CD14-positive monocyte (primary cell): Measurements from ENCODE around the gene DCAF8L2. TPM values are rescaled to one million over a fixed set of nuclear protein-coding genes. Genes with fewer than 3 reads are reported as not detected.

Source experiments
- DNase-seq, 3 donors: peaks; one replicate each; pipeline ENCODE4 v3.0.0-alpha.2; 2011 to 2022
- H2AFZ ChIP-seq: 2 replicates; pipeline ENCODE4 v1.6.0; 2012; ENCODE audit warnings: mild to moderate bottlenecking, low read depth, low read length, inconsistent platforms; ENCODE audit not compliant: insufficient read depth, poor library complexity, severe bottlenecking
- H3K27ac ChIP-seq, 2 donors: 1 replicate in 1 of 2; 2 replicates in 1 of 2; pipeline ENCODE4 v1.5.1; 2012 to 2013; ENCODE audit warnings: low read length in 2 of 2, control low read depth in 1 of 2, inconsistent platforms in 1 of 2, low read depth in 1 of 2, mild to moderate bottlenecking in 1 of 2
- H3K27me3 ChIP-seq, 2 donors: one replicate each; pipeline versions ENCODE4 v1.6.0 to v1.6.1; 2011 to 2013; ENCODE audit warnings: low read length in 2 of 2; ENCODE audit not compliant: control insufficient read depth in 2 of 2, insufficient read depth in 2 of 2
- H3K36me3 ChIP-seq, 2 donors: replicated peaks in 1 of 2; 1 replicate in 1 of 2; 2 replicates in 1 of 2; pipeline versions ENCODE4 v1.5.1 to v1.6.1; 2012 to 2013; ENCODE audit warnings: low read length in 2 of 2, control low read depth in 1 of 2, inconsistent platforms in 1 of 2, mild to moderate bottlenecking in 1 of 2; ENCODE audit not compliant: insufficient read depth in 2 of 2, control insufficient read depth in 1 of 2
- H3K4me1 ChIP-seq, 2 donors: 1 replicate in 1 of 2; 2 replicates in 1 of 2; pipeline versions ENCODE4 v1.5.1 to v1.6.1; 2012 to 2013; ENCODE audit warnings: low read length in 2 of 2, control low read depth in 1 of 2, inconsistent platforms in 1 of 2, mild to moderate bottlenecking in 1 of 2, moderate library complexity in 1 of 2; ENCODE audit not compliant: insufficient read depth in 2 of 2, control insufficient read depth in 1 of 2
- H3K4me2 ChIP-seq: replicated peaks from 2 replicates; pipeline ENCODE3; 2012; ENCODE audit warnings: low read length, moderate library complexity, mild to moderate bottlenecking; ENCODE audit not compliant: poor library complexity, severe bottlenecking; ENCODE audit errors: extremely low read depth
- H3K4me3 ChIP-seq, 3 experiments: fragments of 200-600 bp in 1 of 3; sonication (generic) in 1 of 3; replicated peaks in 1 of 3; 1 replicate in 2 of 3; 2 replicates in 1 of 3; pipeline ENCODE4 v1.5.1; 2011 to 2013; ENCODE audit warnings: low read length in 3 of 3, mild to moderate bottlenecking in 3 of 3, control low read depth in 2 of 3, low read depth in 2 of 3, inconsistent platforms in 1 of 3, moderate library complexity in 1 of 3
- H3K79me2 ChIP-seq: 2 replicates; pipeline ENCODE4 v1.6.0; 2012; ENCODE audit warnings: mild to moderate bottlenecking, control low read depth, inconsistent platforms, low read length, moderate library complexity; ENCODE audit not compliant: insufficient read depth
- H3K9ac ChIP-seq: 2 replicates; pipeline ENCODE4 v1.6.0; 2017; ENCODE audit warnings: low read length, mild to moderate bottlenecking; ENCODE audit not compliant: insufficient read depth, poor library complexity, severe bottlenecking
- H3K9me3 ChIP-seq, 2 donors: replicated peaks in 1 of 2; 1 replicate in 1 of 2; 2 replicates in 1 of 2; pipeline versions ENCODE4 v1.5.1 to v1.6.1; 2012 to 2013; ENCODE audit warnings: low read length in 2 of 2, control low read depth in 1 of 2; ENCODE audit not compliant: control insufficient read depth in 1 of 2, insufficient read depth in 1 of 2
- H4K20me1 ChIP-seq: 2 replicates; pipeline ENCODE4 v1.6.0; 2012; ENCODE audit warnings: mild to moderate bottlenecking, low read length, control low read depth, moderate library complexity; ENCODE audit not compliant: insufficient read depth
- H3K27ac Mint-ChIP-seq, 7 donors: one replicate each; pipeline ENCODE4 v1.8.0; 2020; ENCODE audit warnings: mild to moderate bottlenecking in 7 of 7, mixed read lengths in 7 of 7, moderate library complexity in 6 of 7, inconsistent platforms in 2 of 7
- H3K27me3 Mint-ChIP-seq, 3 donors: one replicate each; pipeline ENCODE4 v1.8.0; 2021 to 2022; ENCODE audit warnings: low read depth in 3 of 3, mild to moderate bottlenecking in 3 of 3, mixed read lengths in 3 of 3, moderate library complexity in 3 of 3, inconsistent platforms in 1 of 3
- H3K36me3 Mint-ChIP-seq, 2 donors: one replicate each; pipeline ENCODE4 v1.8.0; 2020; ENCODE audit warnings: mixed read lengths in 2 of 2, inconsistent platforms in 1 of 2, mild to moderate bottlenecking in 1 of 2
- H3K4me1 Mint-ChIP-seq: one replicate; pipeline ENCODE4 v1.8.0; 2020; ENCODE audit warnings: mild to moderate bottlenecking, mixed read lengths
- H3K4me3 Mint-ChIP-seq, 2 donors: one replicate each; pipeline ENCODE4 v1.8.0; 2020; ENCODE audit warnings: mild to moderate bottlenecking in 2 of 2, mixed read lengths in 2 of 2, moderate library complexity in 1 of 2
- H3K9me3 Mint-ChIP-seq, 7 donors: one replicate each; pipeline ENCODE4 v1.8.0; 2020 to 2022; ENCODE audit warnings: mixed read lengths in 7 of 7, mild to moderate bottlenecking in 6 of 7, moderate library complexity in 6 of 7, inconsistent platforms in 2 of 7
- WGBS: methylation state at CpG from one replicate; pipeline ENCODE4 v1.1.5; 2013; ENCODE audit warnings: missing lambda C conversion rate; ENCODE audit not compliant: insufficient coverage; 5-methylcytosine and 5-hydroxymethylcytosine counted together
- intact Hi-C, 2 donors: fragments of 100-400 bp; cut with micrococcal nuclease; formaldehyde crosslinking; loops; one replicate each; pipeline versions ENCODE4 v1.15.0 to v1.15.1; 2023
- polyA plus RNA-seq, 3 donors: library from polyadenylated mRNA; depleted of rRNA in 1 of 3; unstranded in 2 of 3; stranded (reverse) in 1 of 3; fragments of 300-500 nt in 2 of 3; fragments of >200 nt in 1 of 3; fragmentation: Illumina TruSeq in 2 of 3; gene quantifications; 1 replicate in 2 of 3; 2 replicates in 1 of 3; pipeline ENCODE4 v1.2.3, GENCODE V29; 2012 to 2021
- TF ChIP-seq, protein P1 (sequence below): fragments of 200-600 bp; IDR thresholded peaks from one replicate; pipeline ENCODE4 v1.8.0; 2022; ENCODE audit warnings: antibody characterized with exemption, mild to moderate bottlenecking

The DCAF8L2 gene
- polyA plus RNA-seq, 3 donors, result not detected

DNA sequence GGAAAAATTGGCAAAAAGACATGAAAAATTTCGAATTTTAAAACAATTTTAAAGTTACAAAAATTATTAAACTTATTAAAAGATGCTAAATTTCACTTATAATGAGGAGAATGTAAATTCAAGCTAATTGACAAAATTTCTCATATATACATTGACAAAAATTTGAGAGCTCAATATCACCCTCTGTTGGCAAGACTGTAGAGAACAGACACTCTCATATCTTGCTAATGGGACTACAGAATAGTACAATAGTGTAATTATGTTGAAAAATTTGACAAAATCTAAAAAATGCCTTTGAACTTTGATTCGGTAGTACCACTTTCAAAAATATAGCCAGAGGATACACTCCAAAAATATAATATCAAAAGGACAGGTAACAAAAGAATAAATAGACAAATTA, 29.8 kb downstream of the DCAF8L2 start:
- no peaks in the 10 kb centered on the region for H3K9me3 ChIP-seq
- no peak for DNase-seq

DNA sequence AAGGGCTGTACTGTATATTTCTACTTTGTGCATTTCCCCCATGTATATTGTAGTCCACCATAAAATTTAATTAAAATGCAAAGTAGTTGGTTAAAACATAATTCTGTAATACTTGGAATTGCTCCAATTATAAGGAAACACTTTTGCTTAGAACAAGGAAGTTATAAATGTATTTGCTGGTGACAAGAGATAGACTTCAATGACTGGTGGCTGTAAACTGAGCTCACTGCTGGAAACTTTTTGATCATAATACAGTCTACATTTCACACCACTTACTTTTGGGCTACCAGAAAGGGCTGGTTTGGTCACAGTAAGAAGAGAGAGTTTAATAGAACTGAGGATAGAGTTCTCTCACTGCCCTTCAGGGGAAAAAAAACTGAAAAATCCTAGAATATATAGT, 32.7 kb downstream of the DCAF8L2 start:
- Histone ChIP-seq H4K20me1 (no peaks in the 10 kb centered on the region), H3K4me3 (no peak overlapping the region), H3K4me2 (no peak overlapping the region), H3K9me3 (no peaks in the 10 kb centered on the region), H3K27ac (no peak overlapping the region), H3K36me3 (no peaks in the 10 kb centered on the region), H2AFZ (no peak overlapping the region), H3K27me3 (no peaks in the 10 kb centered on the region), H3K79me2 (no peaks in the 10 kb centered on the region), H3K9ac (no peak overlapping the region), H3K4me1 (no peaks in the 10 kb centered on the region)
- Mint-ChIP-seq H3K4me3 (no peak overlapping the region), H3K27ac (no peak overlapping the region), H3K36me3 (no peaks in the 10 kb centered on the region), H3K9me3 (peaks cover 0 to 2% (median 0%) of the 10 kb centered on the region in 7 donors), H3K27me3 (no peaks in the 10 kb centered on the region), H3K4me1 (no peaks in the 10 kb centered on the region)
- intact Hi-C loops, result no loop called here
- TF ChIP-seq, protein P1, sequence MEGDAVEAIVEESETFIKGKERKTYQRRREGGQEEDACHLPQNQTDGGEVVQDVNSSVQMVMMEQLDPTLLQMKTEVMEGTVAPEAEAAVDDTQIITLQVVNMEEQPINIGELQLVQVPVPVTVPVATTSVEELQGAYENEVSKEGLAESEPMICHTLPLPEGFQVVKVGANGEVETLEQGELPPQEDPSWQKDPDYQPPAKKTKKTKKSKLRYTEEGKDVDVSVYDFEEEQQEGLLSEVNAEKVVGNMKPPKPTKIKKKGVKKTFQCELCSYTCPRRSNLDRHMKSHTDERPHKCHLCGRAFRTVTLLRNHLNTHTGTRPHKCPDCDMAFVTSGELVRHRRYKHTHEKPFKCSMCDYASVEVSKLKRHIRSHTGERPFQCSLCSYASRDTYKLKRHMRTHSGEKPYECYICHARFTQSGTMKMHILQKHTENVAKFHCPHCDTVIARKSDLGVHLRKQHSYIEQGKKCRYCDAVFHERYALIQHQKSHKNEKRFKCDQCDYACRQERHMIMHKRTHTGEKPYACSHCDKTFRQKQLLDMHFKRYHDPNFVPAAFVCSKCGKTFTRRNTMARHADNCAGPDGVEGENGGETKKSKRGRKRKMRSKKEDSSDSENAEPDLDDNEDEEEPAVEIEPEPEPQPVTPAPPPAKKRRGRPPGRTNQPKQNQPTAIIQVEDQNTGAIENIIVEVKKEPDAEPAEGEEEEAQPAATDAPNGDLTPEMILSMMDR, result no peak
- no peak for DNase-seq

More for the DNA sequence above, 29.8 kb downstream of the DCAF8L2 start:
- H2AFZ ChIP-seq, result no peak overlapping the region
- Mint-ChIP-seq H3K4me1 (no peaks in the 10 kb centered on the region), H3K27ac (no peak overlapping the region), H3K27me3 (no peaks in the 10 kb centered on the region), H3K9me3 (no peaks in the 10 kb centered on the region), H3K36me3 (no peaks in the 10 kb centered on the region), H3K4me3 (no peak overlapping the region)
- no peak overlapping the region for H3K27ac ChIP-seq
- no CpG with 5 or more reads among the region's 2 CpGs for WGBS
- TF ChIP-seq, protein P1, result no peak
- H4K20me1 ChIP-seq, result no peaks in the 10 kb centered on the region
- H3K4me2 ChIP-seq, result no peak overlapping the region
- H3K4me1 ChIP-seq, result no peaks in the 10 kb centered on the region
- H3K36me3 ChIP-seq, result no peaks in the 10 kb centered on the region
- H3K4me3 ChIP-seq, result no peak overlapping the region
- no peaks in the 10 kb centered on the region for H3K27me3 ChIP-seq
- H3K9ac ChIP-seq, result no peak overlapping the region
- no peaks in the 10 kb centered on the region for H3K79me2 ChIP-seq
- intact Hi-C loops, result no loop called here
